H9 (cell line): ENCODE results near the gene GLB1L. TPM values are rescaled to one million over a fixed set of nuclear protein-coding genes. Genes with fewer than 3 reads are reported as not detected.
A peak's percentile ranks its signal among the peaks of the same experiment; 100 is the strongest.

Experiments used
- DNase-seq: peaks from one replicate; pipeline ENCODE4 v3.0.0-alpha.2; 2017
- H2AFZ ChIP-seq: one replicate; pipeline ENCODE4 v1.6.1; 2013; ENCODE audit warnings: mild to moderate bottlenecking, low read length, control low read depth, moderate library complexity
- H2AK5ac ChIP-seq: 2 replicates; pipeline ENCODE4 v1.6.1; 2013; ENCODE audit warnings: low read length, control low read depth, mixed read lengths; ENCODE audit not compliant: insufficient read length
- H2BK120ac ChIP-seq: one replicate; pipeline ENCODE4 v1.6.1; 2013; ENCODE audit warnings: low read depth, mild to moderate bottlenecking, low read length, control low read depth, inconsistent platforms; ENCODE audit not compliant: poor library complexity, severe bottlenecking
- H2BK12ac ChIP-seq: 2 replicates; pipeline ENCODE4 v1.6.1; 2013; ENCODE audit warnings: low read length, control low read depth, mixed read lengths, low read depth; ENCODE audit not compliant: insufficient read length
- H2BK15ac ChIP-seq: 2 replicates; pipeline ENCODE4 v1.6.1; 2013; ENCODE audit warnings: low read depth, low read length, control low read depth
- H2BK20ac ChIP-seq: one replicate; pipeline ENCODE4 v1.6.1; 2013; ENCODE audit warnings: low read depth, mild to moderate bottlenecking, low read length, control low read depth, inconsistent platforms; ENCODE audit not compliant: poor library complexity, severe bottlenecking
- H2BK5ac ChIP-seq: 2 replicates; pipeline ENCODE4 v1.6.1; 2013; ENCODE audit warnings: low read length, control low read depth, mixed read lengths; ENCODE audit not compliant: insufficient read length
- H3K14ac ChIP-seq: 2 replicates; pipeline ENCODE4 v1.6.1; 2013; ENCODE audit warnings: low read length, control low read depth; ENCODE audit not compliant: insufficient read depth
- H3K18ac ChIP-seq: 2 replicates; pipeline ENCODE4 v1.6.1; 2013; ENCODE audit warnings: low read depth, mild to moderate bottlenecking, mixed read lengths, low read length, control low read depth; ENCODE audit not compliant: insufficient read length
- H3K23ac ChIP-seq: 2 replicates; pipeline ENCODE4 v1.6.1; 2013; ENCODE audit warnings: low read length, control low read depth, mixed read lengths, low read depth; ENCODE audit not compliant: insufficient read length
- H3K23me2 ChIP-seq: 2 replicates; pipeline ENCODE4 v1.6.1; 2013; ENCODE audit warnings: low read depth, mild to moderate bottlenecking, mixed read lengths, low read length, control low read depth; ENCODE audit not compliant: insufficient read length, poor library complexity, severe bottlenecking
- H3K27ac ChIP-seq: 2 replicates; pipeline ENCODE4 v1.5.1; 2013; ENCODE audit warnings: low read length, control low read depth, mixed read lengths, low read depth; ENCODE audit not compliant: insufficient read length
- H3K27me3 ChIP-seq: 2 replicates; pipeline ENCODE4 v1.6.1; 2013; ENCODE audit warnings: low read length, control low read depth, inconsistent platforms; ENCODE audit not compliant: insufficient read depth
- H3K4ac ChIP-seq: 2 replicates; pipeline ENCODE4 v1.6.1; 2013; ENCODE audit warnings: low read depth, mild to moderate bottlenecking, control low read depth, inconsistent platforms, low read length, moderate library complexity
- H3K4me1 ChIP-seq: 2 replicates; pipeline ENCODE4 v1.6.1; 2013; ENCODE audit warnings: low read length, control low read depth, inconsistent platforms; ENCODE audit not compliant: insufficient read depth
- H3K4me2 ChIP-seq: 2 replicates; pipeline ENCODE4 v1.6.1; 2013; ENCODE audit warnings: low read length, control low read depth, mixed read lengths; ENCODE audit not compliant: insufficient read length, insufficient read depth
- H3K56ac ChIP-seq: 2 replicates; pipeline ENCODE4 v1.6.1; 2013; ENCODE audit warnings: low read depth, mild to moderate bottlenecking, mixed read lengths, low read length, control low read depth; ENCODE audit not compliant: insufficient read length
- H3K79me1 ChIP-seq: 2 replicates; pipeline ENCODE4 v1.6.1; 2013; ENCODE audit warnings: low read depth, mild to moderate bottlenecking, moderate library complexity, low read length, control low read depth, inconsistent platforms; ENCODE audit not compliant: insufficient read depth, poor library complexity, severe bottlenecking
- H3K79me2 ChIP-seq: 2 replicates; pipeline ENCODE4 v1.6.1; 2013; ENCODE audit warnings: low read length, control low read depth, inconsistent platforms; ENCODE audit not compliant: insufficient read depth
- H3K9ac ChIP-seq: 2 replicates; pipeline ENCODE4 v1.6.1; 2013; ENCODE audit warnings: low read length, control low read depth, mixed read lengths; ENCODE audit not compliant: insufficient read length; ENCODE audit errors: extremely low read depth
- H3K9me3 ChIP-seq: one replicate; pipeline ENCODE4 v1.6.1; 2013; ENCODE audit warnings: low read depth, low read length, inconsistent platforms; ENCODE audit not compliant: control insufficient read depth
- H3T11ph ChIP-seq: one replicate; pipeline ENCODE4 v1.6.1; 2013; ENCODE audit warnings: mild to moderate bottlenecking, low read length, control low read depth, inconsistent platforms
- H4K20me1 ChIP-seq: one replicate; pipeline ENCODE4 v1.6.1; 2013; ENCODE audit not compliant: control insufficient read depth, insufficient read length, insufficient read depth
- H4K5ac ChIP-seq: 2 replicates; pipeline ENCODE4 v1.6.1; 2013; ENCODE audit warnings: low read depth, mild to moderate bottlenecking, mixed read lengths, low read length, control low read depth; ENCODE audit not compliant: insufficient read length
- H4K8ac ChIP-seq: replicated peaks from 2 replicates; pipeline ENCODE4 v1.6.1; 2013; ENCODE audit warnings: low read length, control low read depth, mixed read lengths, low read depth; ENCODE audit not compliant: insufficient read length
- H4K91ac ChIP-seq: 2 replicates; pipeline ENCODE4 v1.6.1; 2013; ENCODE audit warnings: low read depth, mild to moderate bottlenecking, moderate library complexity, mixed read lengths, low read length, control low read depth; ENCODE audit not compliant: insufficient read length
- H3K27ac Mint-ChIP-seq, 3 experiments: 2 replicates in 2 of 3; 3 replicates in 1 of 3; pipeline ENCODE4 v1.8.0; 2020 to 2021; ENCODE audit warnings: mixed read lengths in 3 of 3, mild to moderate bottlenecking in 1 of 3, moderate library complexity in 1 of 3
- H3K27me3 Mint-ChIP-seq: 2 replicates; pipeline ENCODE4 v1.8.0; 2021; ENCODE audit warnings: low read depth, mild to moderate bottlenecking, moderate library complexity, mixed read lengths
- H3K36me3 Mint-ChIP-seq, 3 experiments: 2 replicates in 2 of 3; 3 replicates in 1 of 3; pipeline ENCODE4 v1.8.0; 2020 to 2021; ENCODE audit warnings: low read depth in 3 of 3, mixed read lengths in 3 of 3; ENCODE audit not compliant: insufficient read depth in 1 of 3
- H3K4me1 Mint-ChIP-seq, 2 experiments: 2 replicates each; pipeline ENCODE4 v1.8.0; 2020; ENCODE audit warnings: mixed read lengths in 2 of 2
- H3K4me3 Mint-ChIP-seq, 2 experiments: 2 replicates in 1 of 2; 3 replicates in 1 of 2; pipeline ENCODE4 v1.8.0; 2020 to 2021; ENCODE audit warnings: mild to moderate bottlenecking in 2 of 2, mixed read lengths in 2 of 2, moderate library complexity in 1 of 2
- H3K9me3 Mint-ChIP-seq, 2 experiments: 2 replicates in 1 of 2; 3 replicates in 1 of 2; pipeline ENCODE4 v1.8.0; 2020; ENCODE audit warnings: mild to moderate bottlenecking in 2 of 2, mixed read lengths in 2 of 2, moderate library complexity in 1 of 2
- WGBS: extraction: QIAGEN DNeasy Blood & Tissue Kit; methylation state at CpG from one replicate; pipeline ENCODE4 v1.1.7; 2013; ENCODE audit warnings: missing lambda C conversion rate, low lambda C conversion rate, mixed read lengths; ENCODE audit not compliant: insufficient read length; ENCODE audit errors: extremely low coverage; 5-methylcytosine and 5-hydroxymethylcytosine counted together
- total RNA-seq: library from RNA; stranded (reverse); gene quantifications from 2 replicates; pipeline ENCODE4 v1.2.1, GENCODE V29; 2021
- TF ChIP-seq, protein P1 (sequence below): fragments of 200-600 bp; sonication (generic); conservative IDR thresholded peaks from 3 replicates; pipeline ENCODE4 v1.8.0; 2021; ENCODE audit warnings: antibody characterized with exemption, mild to moderate bottlenecking

GLB1L gene
- total RNA-seq, 1 experiment from 2014 or later = 6.5 TPM

DNA sequence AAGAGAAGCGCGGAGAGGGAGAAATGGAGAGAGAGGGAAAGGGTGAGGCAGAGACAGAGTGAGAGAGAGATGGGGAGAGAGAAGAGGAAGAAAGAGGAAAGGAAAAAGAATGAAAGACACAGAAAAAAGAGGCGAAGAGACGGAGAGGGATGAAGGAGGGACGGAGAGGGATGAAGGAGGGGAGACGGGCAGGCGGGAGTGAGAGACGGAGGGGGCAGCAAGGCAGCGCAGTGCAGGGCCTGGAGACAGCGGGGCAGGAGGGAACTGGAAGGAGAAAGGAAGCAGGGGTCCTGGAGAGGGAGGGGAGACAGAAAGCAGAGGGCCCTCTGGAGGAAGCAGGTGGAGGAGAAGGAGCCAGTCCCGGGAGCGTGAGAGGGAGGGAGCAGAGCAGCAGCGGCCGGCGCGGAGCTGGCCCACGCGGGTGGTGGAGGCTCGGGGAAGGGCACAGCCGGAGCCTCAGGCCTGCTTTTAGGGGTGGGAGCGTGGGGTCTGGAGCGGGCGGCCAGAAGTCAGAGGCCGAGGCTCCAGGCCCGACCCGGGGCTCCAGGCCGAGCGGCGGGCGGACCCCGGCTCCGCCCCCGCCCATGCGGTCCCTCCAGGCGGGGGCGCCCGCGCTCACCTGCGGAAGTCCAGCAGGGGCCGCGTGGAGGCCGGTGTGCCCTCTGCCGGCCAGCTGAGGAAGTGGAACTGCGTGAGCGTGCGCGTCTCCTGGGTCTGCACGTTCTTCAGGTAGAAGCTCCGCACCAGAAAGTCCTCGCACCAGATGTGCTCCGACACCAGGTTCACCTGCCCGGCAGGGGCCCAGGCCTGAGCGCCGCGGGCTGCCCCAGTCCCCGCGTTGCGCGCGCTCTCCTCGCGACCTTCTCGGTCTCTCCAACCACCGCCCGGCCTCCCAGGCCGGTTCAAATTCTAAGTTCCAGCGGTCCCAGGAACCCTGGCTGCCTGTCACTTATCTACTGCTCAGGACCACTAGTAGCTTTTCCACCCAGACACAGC lies 49.4 kb upstream of the GLB1L start:
- Histone ChIP-seq H4K5ac (no peak overlapping the region), H3K27ac (no peak overlapping the region)

More for the DNA sequence above, 49.4 kb upstream of the GLB1L start:
- H3T11ph ChIP-seq = no peak overlapping the region
- TF ChIP-seq, protein P1, sequence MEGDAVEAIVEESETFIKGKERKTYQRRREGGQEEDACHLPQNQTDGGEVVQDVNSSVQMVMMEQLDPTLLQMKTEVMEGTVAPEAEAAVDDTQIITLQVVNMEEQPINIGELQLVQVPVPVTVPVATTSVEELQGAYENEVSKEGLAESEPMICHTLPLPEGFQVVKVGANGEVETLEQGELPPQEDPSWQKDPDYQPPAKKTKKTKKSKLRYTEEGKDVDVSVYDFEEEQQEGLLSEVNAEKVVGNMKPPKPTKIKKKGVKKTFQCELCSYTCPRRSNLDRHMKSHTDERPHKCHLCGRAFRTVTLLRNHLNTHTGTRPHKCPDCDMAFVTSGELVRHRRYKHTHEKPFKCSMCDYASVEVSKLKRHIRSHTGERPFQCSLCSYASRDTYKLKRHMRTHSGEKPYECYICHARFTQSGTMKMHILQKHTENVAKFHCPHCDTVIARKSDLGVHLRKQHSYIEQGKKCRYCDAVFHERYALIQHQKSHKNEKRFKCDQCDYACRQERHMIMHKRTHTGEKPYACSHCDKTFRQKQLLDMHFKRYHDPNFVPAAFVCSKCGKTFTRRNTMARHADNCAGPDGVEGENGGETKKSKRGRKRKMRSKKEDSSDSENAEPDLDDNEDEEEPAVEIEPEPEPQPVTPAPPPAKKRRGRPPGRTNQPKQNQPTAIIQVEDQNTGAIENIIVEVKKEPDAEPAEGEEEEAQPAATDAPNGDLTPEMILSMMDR = peak; percentile 100
- no peak overlapping the region for H3K56ac ChIP-seq
- no peak overlapping the region for H3K4ac ChIP-seq
- H3K9me3 ChIP-seq = no peaks in the 10 kb centered on the region
- H2AFZ ChIP-seq = no peak overlapping the region
- H3K4me1 Mint-ChIP-seq = peaks cover 15 to 21% of the 10 kb centered on the region in 2 experiments
- H2BK120ac ChIP-seq = no peak overlapping the region
- no peak overlapping the region for H4K8ac ChIP-seq
- peak overlapping the region; percentile 88 for H3K4me2 ChIP-seq
- no peaks in the 10 kb centered on the region for H4K20me1 ChIP-seq
- no peak overlapping the region for H2BK5ac ChIP-seq
- H3K27me3 Mint-ChIP-seq = peaks cover 61% of the 10 kb centered on the region
- H2BK20ac ChIP-seq = no peak overlapping the region
- H3K9ac ChIP-seq = peak overlapping the region; percentile 46
- H3K4me1 ChIP-seq = no peaks in the 10 kb centered on the region
- no peaks in the 10 kb centered on the region; the same call in 1 of the 2 replicates for H3K27me3 ChIP-seq
- no peak overlapping the region for H2BK15ac ChIP-seq
- H3K23me2 ChIP-seq = peaks cover 6% of the 10 kb centered on the region
- no peak overlapping the region for H3K23ac ChIP-seq
- no peaks in the 10 kb centered on the region for H3K79me1 ChIP-seq
- H3K27ac Mint-ChIP-seq = peak overlapping the region in 1 of 3 experiments; percentile 86; a peak in 2 of 7 replicates
- DNase-seq = peak; percentile 95
- H3K18ac ChIP-seq = peak overlapping the region; percentile 83
- H3K79me2 ChIP-seq = no peaks in the 10 kb centered on the region
- H3K14ac ChIP-seq = peak overlapping the region; percentile 83; the same call in 1 of the 2 replicates
- no peak overlapping the region for H2BK12ac ChIP-seq
- H3K9me3 Mint-ChIP-seq = peaks cover 2 to 7% of the 10 kb centered on the region in 2 experiments; a peak in 3 of 5 replicates
- H4K91ac ChIP-seq = no peak overlapping the region
- no peak overlapping the region for H2AK5ac ChIP-seq
- peak overlapping the region; percentile 81 to 84 for H3K4me3 Mint-ChIP-seq
- H3K36me3 Mint-ChIP-seq = peaks cover 0 to 4% (median 2%) of the 10 kb centered on the region in 3 experiments; a peak in 2 of 7 replicates
- WGBS = no CpG with 5 or more reads among the region's 67 CpGs
